Esophagus squamous epithelium (tissue), 5 donors: ENCODE data around the gene ADAM19. TPM values are rescaled to one million over a fixed set of nuclear protein-coding genes. Genes with fewer than 3 reads are reported as not detected.
A peak's percentile ranks its signal among the peaks of the same experiment; 100 is the strongest.

Experiments used
- DNase-seq: peaks from one replicate; lab custom pipeline; 2025; lab: John Stamatoyannopoulos, UW
- H3K27ac ChIP-seq, 4 donors: fragments of 200-600 bp; sonication (generic); one replicate each; pipeline ENCODE4 v1.5.1; 2016 to 2019; ENCODE audit warnings: mild to moderate bottlenecking in 1 of 4
- H3K27me3 ChIP-seq, 4 donors: fragments of 200-600 bp; sonication (generic); 1 replicate in 3 of 4; 2 replicates in 1 of 4; pipeline versions ENCODE4 v1.5.1 to v1.6.0; 2017 to 2021; ENCODE audit warnings: antibody characterized with exemption in 1 of 4
- H3K36me3 ChIP-seq, 3 donors: fragments of 200-600 bp; sonication (generic); one replicate each; pipeline ENCODE4 v1.5.1; 2016 to 2019
- H3K4me1 ChIP-seq, 3 donors: fragments of 200-600 bp; sonication (generic); one replicate each; pipeline ENCODE4 v1.5.1; 2017 to 2019
- H3K4me3 ChIP-seq, 4 donors: fragments of 200-600 bp; sonication (generic); 1 replicate in 3 of 4; 2 replicates in 1 of 4; pipeline ENCODE4 v1.5.1; 2016 to 2019; ENCODE audit warnings: mild to moderate bottlenecking in 2 of 4, moderate library complexity in 1 of 4
- H3K9me3 ChIP-seq, 3 donors: fragments of 200-600 bp; sonication (generic); one replicate each; pipeline ENCODE4 v1.5.1; 2016 to 2019
- CTCF ChIP-seq, 6 experiments: fragments of 450-650 bp in 4 of 6; fragments of 200-600 bp in 2 of 6; sonication (generic) in 2 of 6; IDR thresholded peaks; one replicate each; pipeline ENCODE4 v1.5.1; 2016 to 2019; ENCODE audit warnings: antibody characterized with exemption in 6 of 6, mild to moderate bottlenecking in 4 of 6, moderate library complexity in 4 of 6
- POLR2A ChIP-seq, 4 donors: fragments of 450-650 bp; IDR thresholded peaks; one replicate each; pipeline ENCODE4 v1.6.1; 2017; ENCODE audit warnings: antibody characterized with exemption in 4 of 4, mild to moderate bottlenecking in 4 of 4, moderate library complexity in 3 of 4
- WGBS, 2 donors: methylation state at CpG; one replicate each; pipeline ENCODE4 v1.1.5; 2018; 5-methylcytosine and 5-hydroxymethylcytosine counted together
- intact Hi-C: fragments of 100-400 bp; cut with DNase I; formaldehyde crosslinking; loops from one replicate; pipeline ENCODE4 v1.15.0; 2022
- total RNA-seq, 4 donors: library from RNA; depleted of rRNA; stranded (reverse); fragments of >200 nt; gene quantifications; one replicate each; pipeline ENCODE4 v1.1.0, GENCODE V29; 2016
- donor health status: DM: yes; HTN: yes; CAD: no.

The ADAM19 gene
- 10 to 100 TPM in 1 of 4 donors, 1 to 10 TPM in 3; 1.9 to 11.6 (median 4.3) TPM for total RNA-seq

GRCh38 chr5:157575381-157576020 is at the start of gene ADAM19:
ADAM19 (minus strand) TSS chr5:157575775; CDS start chr5:157575696, 79 bp downstream.
- Histone ChIP-seq H3K9me3 (no peaks in the 10 kb centered on the region), H3K27me3 (peaks cover 0 to 21% (median 0%) of the 10 kb centered on the region in 4 donors), H3K27ac (peak within 1 kb of the TSS; percentile 70 to 91 (median 86))

GRCh38 chr5:157624144-157624543 is 48.6 kb upstream of the ADAM19 start:
- no peak for DNase-seq
- Histone ChIP-seq H3K27ac (no peak overlapping the region), H3K4me1 (no peaks in the 10 kb centered on the region), H3K4me3 (no peak overlapping the region), H3K27me3 (no peaks in the 10 kb centered on the region), H3K9me3 (peaks cover 0 to 3% (median 0%) of the 10 kb centered on the region in 3 donors), H3K36me3 (no peaks in the 10 kb centered on the region)
- intact Hi-C loops, result no loop called here
- TF ChIP-seq POLR2A (IDR thresholded peaks at IDR 0.05) (no peak), CTCF (IDR thresholded peaks at IDR 0.05) (no peak)
- WGBS, 2 donors, result 45 to 62% methylated on average over 2 of the region's 2 CpGs

More at GRCh38 chr5:157575381-157576020, at the start of gene ADAM19:
- no peaks in the 10 kb centered on the region for H3K36me3 ChIP-seq
- H3K4me3 ChIP-seq, result peak within 1 kb of the TSS; percentile 55 to 93 (median 74)
- TF ChIP-seq CTCF (IDR thresholded peaks at IDR 0.05) (peak in 3 of 6 experiments; percentile 7 to 32 (median 23)), POLR2A (IDR thresholded peaks at IDR 0.05) (peak in 2 of 4 donors; percentile 67 to 75)
- DNase-seq, result no peak
- peaks cover 0 to 46% (median 17%) of the 10 kb centered on the region in 3 donors for H3K4me1 ChIP-seq
- 0% methylated on average over 16 to 21 of the region's 63 CpGs for WGBS, 2 donors
- intact Hi-C loops, result no loop called here

GRCh38 chr5:157620776-157621175 is 45.2 kb upstream of the ADAM19 start:
- no peak for TF ChIP-seq POLR2A (IDR thresholded peaks at IDR 0.05)
- TF ChIP-seq CTCF (IDR thresholded peaks at IDR 0.05), result no peak
- intact Hi-C loops, result no loop called here
- Histone ChIP-seq H3K27me3 (no peaks in the 10 kb centered on the region), H3K36me3 (no peaks in the 10 kb centered on the region), H3K4me3 (no peak overlapping the region), H3K4me1 (no peaks in the 10 kb centered on the region), H3K27ac (no peak overlapping the region), H3K9me3 (peaks cover 0 to 3% (median 0%) of the 10 kb centered on the region in 3 donors)
- DNase-seq, result no peak

GRCh38 chr5:157618191-157618765 is 42.7 kb upstream of the ADAM19 start:
- Histone ChIP-seq H3K4me1 (no peaks in the 10 kb centered on the region), H3K27ac (no peak overlapping the region), H3K27me3 (no peaks in the 10 kb centered on the region), H3K4me3 (no peak overlapping the region), H3K9me3 (peaks cover 0 to 3% (median 0%) of the 10 kb centered on the region in 3 donors), H3K36me3 (no peaks in the 10 kb centered on the region)
- no peak for DNase-seq
- TF ChIP-seq POLR2A (IDR thresholded peaks at IDR 0.05), result no peak
- no peak for TF ChIP-seq CTCF (IDR thresholded peaks at IDR 0.05)
- WGBS, 2 donors, result 91 to 97% methylated on average over 5 to 7 of the region's 8 CpGs
- intact Hi-C loops, result no loop called here

- no peaks in the 10 kb centered on the region for H3K36me3 ChIP-seq
- DNase-seq, result no peak
- H3K4me1 ChIP-seq, result peaks cover 7 to 12% (median 9%) of the 10 kb centered on the region in 3 donors
- no peak overlapping the region for H3K4me3 ChIP-seq
- no peaks in the 10 kb centered on the region for H3K9me3 ChIP-seq
- 67 to 75% methylated on average over 4 of the region's 4 CpGs for WGBS, 2 donors
- H3K27me3 ChIP-seq, result no peaks in the 10 kb centered on the region
- intact Hi-C loops, result no loop called here
- TF ChIP-seq POLR2A (IDR thresholded peaks at IDR 0.05) (no peak), CTCF (IDR thresholded peaks at IDR 0.05) (no peak)
- no peak overlapping the region for H3K27ac ChIP-seq
Measured at GRCh38 chr5:157616785-157617184, 41.2 kb upstream of the ADAM19 start.
